HG02610 (cell line): ENCODE results near the gene SLC52A1.
"Not testable (repeated sequence)": the region's sequence is repeated elsewhere in the genome, so short reads cannot be mapped to it uniquely, and the experiment has no call there.

Experiments
- ATAC-seq: cut with Tn5 transposase; IDR thresholded peaks from one replicate; pipeline ENCODE4 v1.9.1; 2021; ENCODE audit warnings: mild to moderate bottlenecking, moderate library complexity; ENCODE audit not compliant: unreplicated experiment

SLC52A1 gene

GRCh38 chr17:5031365-5032082 is 3.7 kb downstream of the SLC52A1 start:
- ATAC-seq, result peak; percentile 61

- ATAC-seq, result not testable (repeated sequence)
Observed at GRCh38 chr17:5030168-5030567, 5.1 kb downstream of the SLC52A1 start.

- ATAC-seq, result no peak
Observed at GRCh38 chr17:5027916-5028315, 7.3 kb downstream of the SLC52A1 start.

- ATAC-seq, result no peak
Observed at GRCh38 chr17:5027299-5027698, 7.9 kb downstream of the SLC52A1 start.

- no peak for ATAC-seq
Observed at GRCh38 chr17:5024604-5025003, 10.6 kb downstream of the SLC52A1 start.

GRCh38 chr17:5023588-5024147 is 11.6 kb downstream of the SLC52A1 start:
- ATAC-seq, result no peak

- ATAC-seq, result no peak
Observed at GRCh38 chr17:5022171-5022711, 13.0 kb downstream of the SLC52A1 start.

- no peak for ATAC-seq
Observed at GRCh38 chr17:5020502-5021023, 14.7 kb downstream of the SLC52A1 start.

GRCh38 chr17:5019475-5019956 is 15.7 kb downstream of the SLC52A1 start:
- no peak for ATAC-seq

- ATAC-seq, result no peak
Observed at GRCh38 chr17:5014357-5014756, 20.9 kb downstream of the SLC52A1 start.

- ATAC-seq, result no peak
Observed at GRCh38 chr17:5011928-5012327, 23.3 kb downstream of the SLC52A1 start.

- no peak for ATAC-seq
Observed at GRCh38 chr17:5003214-5003867, 31.9 kb downstream of the SLC52A1 start.

- no peak for ATAC-seq
Observed at GRCh38 chr17:5002121-5002788, 33.0 kb downstream of the SLC52A1 start.

GRCh38 chr17:5000237-5000639 is 35.0 kb downstream of the SLC52A1 start:
- ATAC-seq, result no peak

GRCh38 chr17:4999430-5000093 is 35.7 kb downstream of the SLC52A1 start:
- ATAC-seq, result no peak

GRCh38 chr17:4998732-4999429 is 36.3 kb downstream of the SLC52A1 start:
- no peak for ATAC-seq

- ATAC-seq, result no peak
Observed at GRCh38 chr17:4998027-4998731, 37.0 kb downstream of the SLC52A1 start.

GRCh38 chr17:4997302-4998026 is 37.8 kb downstream of the SLC52A1 start, which contains the start of the genes INCA1 and KIF1C:
Gene INCA1 (minus strand): TSS chr17:4997522. CDS start chr17:4994437, 3,085 bp downstream.
Gene KIF1C (plus strand): TSS chr17:4997950. CDS start chr17:5000247, 2,297 bp downstream.
- peak; percentile 88 for ATAC-seq
